Right lobe of liver (tissue), 4 donors: ENCODE data around the gene DSCAM.

Experiments used
- CTCF ChIP-seq, 4 donors: fragments of 200-600 bp in 3 of 4; fragments of 450-650 bp in 1 of 4; IDR thresholded peaks; one replicate each; pipeline versions ENCODE4 v1.5.1 to v1.8.0; 2016 to 2022; ENCODE audit warnings: antibody characterized with exemption in 4 of 4, mild to moderate bottlenecking in 2 of 4
- POLR2A ChIP-seq: fragments of 450-650 bp; IDR thresholded peaks from one replicate; pipeline ENCODE4 v1.6.1; 2017; ENCODE audit warnings: antibody characterized with exemption, mild to moderate bottlenecking
- donor health status: DM: no; HTN: no; CAD: no.
- donor health status: DM: no; HTN: no; CAD: no.
- donor health status: DM: no; HTN: yes; CAD: no.

DNA sequence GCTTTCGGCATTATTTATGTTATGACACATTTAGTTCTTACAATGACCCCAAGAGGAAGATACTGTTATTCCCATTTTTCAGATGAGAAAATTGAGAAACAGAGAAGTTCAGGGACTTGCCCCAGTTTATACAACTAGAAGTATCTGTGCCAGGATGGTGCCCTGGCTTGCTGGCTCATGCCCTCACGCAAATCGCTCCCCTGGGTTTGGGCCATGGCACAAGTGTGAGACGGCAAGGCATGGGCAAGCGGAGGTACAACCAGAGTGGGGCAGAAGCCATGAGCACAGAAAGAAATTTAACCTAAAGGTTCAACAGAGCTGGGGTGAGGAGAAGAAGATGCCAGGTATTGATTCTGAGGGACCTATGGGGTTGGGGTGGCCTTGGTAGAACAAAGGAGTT is 469.8 kb downstream of the DSCAM start:
- TF ChIP-seq CTCF (IDR thresholded peaks at IDR 0.05), result no peak
- no peak for TF ChIP-seq POLR2A
